Measurements from ENCODE around the gene SLC28A1. TPM values are rescaled to one million over a fixed set of nuclear protein-coding genes. Genes with fewer than 3 reads are reported as not detected.

Gene SLC28A1
- total and polyA plus RNA-seq, 2 of the 4 experiments (the other 2 are of a cell fraction), result not detected

DNA sequence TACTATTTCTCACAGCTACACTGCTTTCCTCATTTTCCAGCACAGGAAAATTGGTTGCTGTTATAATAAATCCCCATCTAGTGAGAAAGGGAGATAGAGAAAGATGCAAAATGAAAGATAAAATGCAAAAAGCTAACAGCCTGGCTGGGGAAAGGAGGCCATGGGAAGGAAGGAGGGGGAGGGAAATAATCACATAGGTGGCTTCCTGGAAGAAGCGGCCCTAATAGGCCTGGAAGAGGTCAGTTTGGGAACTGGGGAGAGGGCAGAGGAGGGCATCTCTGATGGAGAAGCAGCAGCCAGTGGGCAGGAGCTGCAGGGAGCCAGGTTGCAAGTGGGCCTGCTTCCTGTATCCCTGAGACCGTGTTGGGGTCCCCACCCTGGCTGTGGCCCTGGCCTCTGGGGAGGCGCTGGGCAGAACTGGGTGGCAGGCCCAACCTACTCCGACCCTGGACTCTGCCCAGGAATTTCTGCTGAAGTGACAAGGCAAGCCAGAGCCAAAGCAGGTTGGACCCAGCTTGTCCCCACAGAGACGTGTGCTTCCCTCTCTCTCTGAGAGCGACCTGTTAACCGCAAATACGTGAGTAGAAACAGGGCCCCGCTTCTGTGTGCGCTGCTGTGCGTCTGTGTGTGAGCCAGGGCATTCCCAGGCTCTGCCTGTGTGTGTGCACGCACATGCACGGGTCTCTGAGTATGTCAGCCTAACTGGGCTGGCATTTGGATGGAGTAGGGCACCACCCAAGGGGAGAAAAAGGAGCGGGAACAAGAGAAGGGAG is 1.9 kb downstream of the SLC28A1 start:
- Histone ChIP-seq H3K4me1 (ENCODE audit: control insufficient read depth, insufficient read depth, low read length) (no peaks in the 10 kb centered on the region), H2BK20ac (ENCODE audit: low read depth, low read length) (no peak overlapping the region), H4K91ac (ENCODE audit: insufficient read depth, low read depth, low read length) (no peak overlapping the region), H3K23ac (ENCODE audit: low read depth, low read length) (no peak overlapping the region), H3K27me3 (ENCODE audit: control insufficient read depth, insufficient read depth, low read length) (peaks cover 39% of the 10 kb centered on the region), H3K9me1 (ENCODE audit: insufficient read depth, low read length) (no peaks in the 10 kb centered on the region), H3K14ac (replicated peaks; ENCODE audit: low read depth, low read length) (no peak overlapping the region), H4K8ac (ENCODE audit: low read depth in 2 of 2, low read length in 2 of 2) (no peak overlapping the region), H3K9ac (ENCODE audit: low read depth, low read length) (no peak overlapping the region), H3K4me3 (ENCODE audit: insufficient read depth, low read depth, low read length) (no peak overlapping the region), H4K20me1 (ENCODE audit: insufficient read depth, low read length) (no peaks in the 10 kb centered on the region), H3K18ac (ENCODE audit: low read depth, low read length) (no peak overlapping the region), H3K79me1 (ENCODE audit: low read depth in 1 of 2, low read length in 2 of 2) (no peaks in the 10 kb centered on the region), H3K4ac (ENCODE audit: low read depth, low read length) (no peak overlapping the region), H2AK9ac (replicated peaks; ENCODE audit: low read depth, low read length, poor library complexity) (no peak overlapping the region), H3K4me2 (ENCODE audit: low read depth, low read length) (no peak overlapping the region), H3K27ac (ENCODE audit: insufficient read depth, low read length) (no peak overlapping the region), H3K9me3 (ENCODE audit: control insufficient read depth, insufficient read depth, low read length) (no peaks in the 10 kb centered on the region), H2AK5ac (ENCODE audit: low read depth, low read length) (no peak overlapping the region), H4K5ac (ENCODE audit: low read depth, low read length) (no peak overlapping the region), H3K36me3 (ENCODE audit: control insufficient read depth, insufficient read depth, low read length) (no peaks in the 10 kb centered on the region), H2BK15ac (ENCODE audit: low read depth, low read length) (no peak overlapping the region), H2BK5ac (ENCODE audit: low read depth, low read length, poor library complexity, severe bottlenecking) (no peak overlapping the region), H2AFZ (replicated peaks; ENCODE audit: low read length, poor library complexity) (no peak overlapping the region), H2BK120ac (ENCODE audit: low read depth, low read length) (no peak overlapping the region), H3K56ac (ENCODE audit: extremely low read depth, insufficient read depth, low read length) (no peak overlapping the region)
- BruUV-seq (replicated peaks), result no TSS peak
- TF ChIP-seq NFE2L2 (IDR thresholded peaks at IDR 0.05; ENCODE audit: low read depth, low read length), result no peak
- no peak for TF ChIP-seq MAZ (IDR thresholded peaks at IDR 0.05; ENCODE audit: borderline replicate concordance, low read depth, low read length)
- 80% methylated on average over 4 of the region's 14 CpGs; no CpG with 5 or more reads in 1 of the 2 experiments for WGBS, 2 experiments (ENCODE audit: extremely low coverage in 2 of 2, insufficient read length in 1 of 2)
- intact Hi-C loops (cut with micrococcal nuclease) (no loop called here), in situ Hi-C loops (cut with MboI; ENCODE audit: low sequenced_read_pairs) (no loop called here), dilution Hi-C loops (cut with HindIII; ENCODE audit: low sequenced_read_pairs, unreplicated experiment) (no loop called here)
- DNase-seq (no peak), ATAC-seq (ENCODE audit: low read depth) (no peak)
- POLR2A ChIA-PET (ENCODE audit: unreplicated experiment), result no interaction called here
- CTCF ChIA-PET, result no interaction called here
